Trophoblast cell (in vitro differentiated cells and primary cell): Measurements from ENCODE around the gene DIMT1. TPM values are rescaled to one million over a fixed set of nuclear protein-coding genes. Genes with fewer than 3 reads are reported as not detected.

Experiments
- DNase-seq, 2 donors: peaks; one replicate each; pipeline ENCODE4 v3.0.0-alpha.2; 2016
- H2AFZ ChIP-seq: 2 replicates; pipeline ENCODE4 v1.6.1; 2013; ENCODE audit warnings: low read length, moderate library complexity, mild to moderate bottlenecking; ENCODE audit not compliant: insufficient read depth, poor library complexity
- H2AK5ac ChIP-seq: 2 replicates; pipeline ENCODE4 v1.6.1; 2013; ENCODE audit warnings: mild to moderate bottlenecking, low read length
- H2BK120ac ChIP-seq: 2 replicates; pipeline ENCODE4 v1.6.1; 2013; ENCODE audit warnings: low read length, mild to moderate bottlenecking, moderate library complexity; ENCODE audit not compliant: insufficient read depth, poor library complexity
- H2BK12ac ChIP-seq: 2 replicates; pipeline ENCODE4 v1.6.1; 2013; ENCODE audit warnings: mild to moderate bottlenecking, low read length, moderate library complexity
- H2BK5ac ChIP-seq: 2 replicates; pipeline ENCODE4 v1.6.1; 2013; ENCODE audit warnings: low read length, low read depth, moderate library complexity, mild to moderate bottlenecking; ENCODE audit not compliant: poor library complexity
- H3K14ac ChIP-seq: 2 replicates; pipeline ENCODE4 v1.6.1; 2013; ENCODE audit warnings: mild to moderate bottlenecking, low read length
- H3K18ac ChIP-seq: 2 replicates; pipeline ENCODE4 v1.6.1; 2013; ENCODE audit warnings: mild to moderate bottlenecking, low read length
- H3K23ac ChIP-seq: 2 replicates; pipeline ENCODE4 v1.6.1; 2013; ENCODE audit warnings: low read length
- H3K27ac ChIP-seq: 2 replicates; pipeline ENCODE4 v1.5.1; 2013; ENCODE audit warnings: low read depth, mild to moderate bottlenecking, inconsistent platforms, low read length, moderate library complexity
- H3K27me3 ChIP-seq: 2 replicates; pipeline ENCODE4 v1.6.1; 2013; ENCODE audit warnings: inconsistent platforms, mild to moderate bottlenecking, low read length, moderate library complexity; ENCODE audit not compliant: insufficient read depth
- H3K36me3 ChIP-seq, 2 experiments: 1 replicate in 1 of 2; 2 replicates in 1 of 2; pipeline ENCODE4 v1.6.1; 2013; ENCODE audit warnings: low read length in 2 of 2, mild to moderate bottlenecking in 2 of 2, moderate library complexity in 1 of 2; ENCODE audit not compliant: insufficient read depth in 2 of 2, control insufficient read depth in 1 of 2
- H3K4ac ChIP-seq: 2 replicates; pipeline ENCODE4 v1.6.1; 2013; ENCODE audit warnings: low read depth, mild to moderate bottlenecking, low read length, moderate library complexity
- H3K4me1 ChIP-seq, 2 experiments: 1 replicate in 1 of 2; 2 replicates in 1 of 2; pipeline ENCODE4 v1.6.1; 2013; ENCODE audit warnings: low read length in 2 of 2, mild to moderate bottlenecking in 2 of 2, moderate library complexity in 1 of 2; ENCODE audit not compliant: insufficient read depth in 2 of 2, control insufficient read depth in 1 of 2
- H3K4me2 ChIP-seq: 2 replicates; pipeline ENCODE4 v1.6.1; 2013; ENCODE audit warnings: inconsistent platforms, mild to moderate bottlenecking, low read length, moderate library complexity
- H3K4me3 ChIP-seq: 2 replicates; pipeline ENCODE4 v1.5.1; 2013; ENCODE audit warnings: mild to moderate bottlenecking, low read depth, low read length, inconsistent platforms
- H3K79me1 ChIP-seq: one replicate; pipeline ENCODE4 v1.6.1; 2013; ENCODE audit warnings: low read length
- H3K79me2 ChIP-seq: 2 replicates; pipeline ENCODE4 v1.6.1; 2013; ENCODE audit warnings: low read length, mild to moderate bottlenecking; ENCODE audit not compliant: control insufficient read depth, insufficient read depth, poor library complexity
- H3K9ac ChIP-seq: 2 replicates; pipeline ENCODE4 v1.6.1; 2013; ENCODE audit warnings: mild to moderate bottlenecking, low read length
- H3K9me3 ChIP-seq: 2 replicates; pipeline ENCODE4 v1.6.1; 2013; ENCODE audit warnings: low read depth, mild to moderate bottlenecking, control low read depth, inconsistent platforms, low read length; ENCODE audit not compliant: insufficient read depth
- H4K12ac ChIP-seq: 2 replicates; pipeline ENCODE4 v1.6.1; 2013; ENCODE audit warnings: low read depth, mild to moderate bottlenecking, low read length, moderate library complexity
- H4K8ac ChIP-seq: 2 replicates; pipeline ENCODE4 v1.6.1; 2013; ENCODE audit warnings: low read depth, mild to moderate bottlenecking, low read length, moderate library complexity
- H4K91ac ChIP-seq: one replicate; pipeline ENCODE4 v1.6.1; 2013; ENCODE audit warnings: low read depth, mild to moderate bottlenecking, low read length, moderate library complexity
- WGBS: extraction: QIAGEN DNeasy Blood & Tissue Kit; methylation state at CpG from one replicate; pipeline ENCODE4 v1.1.7; 2013; ENCODE audit warnings: missing lambda C conversion rate; ENCODE audit not compliant: insufficient read length, insufficient coverage; ENCODE audit errors: extremely low coverage; 5-methylcytosine and 5-hydroxymethylcytosine counted together
- polyA plus RNA-seq: library from polyadenylated mRNA; stranded (reverse); fragments of 200-250 nt; gene quantifications from 2 replicates; pipeline ENCODE4 v1.2.3, GENCODE V29; 2013

DIMT1 gene
- 19.5 and 19.7 TPM in 2 replicates for polyA plus RNA-seq

DNA sequence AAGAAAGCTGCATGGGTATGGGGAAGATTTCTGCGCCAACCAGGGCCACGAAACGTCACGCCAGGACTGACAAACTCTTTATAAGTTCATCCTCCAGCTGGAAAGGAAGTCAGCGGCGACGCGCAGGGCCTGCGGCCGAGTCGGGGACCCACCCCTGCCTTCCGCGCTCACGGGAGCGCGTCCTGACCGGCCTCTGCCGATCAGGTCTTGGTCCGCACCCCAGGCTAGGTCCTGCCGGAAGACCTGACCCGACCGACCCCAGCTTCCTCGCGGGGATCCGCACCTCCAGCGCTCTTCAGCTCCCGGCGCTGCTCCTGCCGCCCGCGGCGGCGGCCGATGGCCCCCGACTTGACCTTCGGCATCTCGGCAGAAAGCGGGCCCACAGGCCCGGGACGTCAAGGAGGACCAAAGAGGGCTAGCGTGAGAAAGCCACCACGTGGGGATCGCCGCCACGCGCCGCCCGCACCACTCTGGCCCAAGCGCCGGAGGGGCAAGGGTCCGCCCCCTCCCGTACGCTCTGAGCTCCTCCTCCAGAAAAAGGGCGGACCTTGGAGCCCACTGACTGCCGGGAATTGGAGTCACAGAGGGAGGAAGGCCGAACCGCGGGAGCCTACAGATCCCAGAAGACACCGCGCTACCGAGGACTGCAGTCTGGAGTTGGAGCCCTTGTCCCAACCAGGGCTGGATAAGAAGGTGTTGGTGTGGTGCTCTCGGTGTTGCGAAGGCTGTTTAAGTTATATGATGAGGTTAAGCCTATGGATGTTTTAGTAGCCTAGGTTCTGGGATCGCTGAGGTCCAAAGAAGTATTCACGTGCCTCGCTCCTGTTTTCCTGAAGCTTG, at the start of gene DIMT1:
TSS of gene DIMT1 (minus strand) at position 495 of the 840 bp plus-strand sequence. CDS start at position 362, 133 bp downstream.
- H2BK5ac ChIP-seq: peak within 1 kb of the TSS; percentile 82
- no peaks in the 10 kb centered on the region for H3K4me1 ChIP-seq
- peak within 1 kb of the TSS; percentile 41 for H3K18ac ChIP-seq
- H3K79me1 ChIP-seq: peaks cover 10% of the 10 kb centered on the region
- peak within 1 kb of the TSS; percentile 85 for H4K12ac ChIP-seq
- no peaks in the 10 kb centered on the region for H3K27me3 ChIP-seq
- no peak within 1 kb of the TSS for H3K23ac ChIP-seq
- H3K4me3 ChIP-seq: peak within 1 kb of the TSS; percentile 88
- H4K8ac ChIP-seq: peak within 1 kb of the TSS; percentile 84
- H3K36me3 ChIP-seq: peaks cover 11% of the 10 kb centered on the region in 2 experiments
- H3K14ac ChIP-seq: peak within 1 kb of the TSS; percentile 79
- H3K9ac ChIP-seq: peak within 1 kb of the TSS; percentile 98
- H2AFZ ChIP-seq: peak within 1 kb of the TSS; percentile 98
- H4K91ac ChIP-seq: peak within 1 kb of the TSS; percentile 86
- H3K79me2 ChIP-seq: peaks cover 4% of the 10 kb centered on the region
- peak within 1 kb of the TSS; percentile 56 for H2BK120ac ChIP-seq
- peak within 1 kb of the TSS; percentile 6 for H2BK12ac ChIP-seq
- DNase-seq: peak; percentile 99
- peak within 1 kb of the TSS; percentile 93 for H3K4me2 ChIP-seq
- no peak within 1 kb of the TSS for H2AK5ac ChIP-seq
- H3K27ac ChIP-seq: peak within 1 kb of the TSS; percentile 98
- no peaks in the 10 kb centered on the region for H3K9me3 ChIP-seq
- WGBS: no CpG with 5 or more reads among the region's 66 CpGs
- peak within 1 kb of the TSS; percentile 29 for H3K4ac ChIP-seq

DNA sequence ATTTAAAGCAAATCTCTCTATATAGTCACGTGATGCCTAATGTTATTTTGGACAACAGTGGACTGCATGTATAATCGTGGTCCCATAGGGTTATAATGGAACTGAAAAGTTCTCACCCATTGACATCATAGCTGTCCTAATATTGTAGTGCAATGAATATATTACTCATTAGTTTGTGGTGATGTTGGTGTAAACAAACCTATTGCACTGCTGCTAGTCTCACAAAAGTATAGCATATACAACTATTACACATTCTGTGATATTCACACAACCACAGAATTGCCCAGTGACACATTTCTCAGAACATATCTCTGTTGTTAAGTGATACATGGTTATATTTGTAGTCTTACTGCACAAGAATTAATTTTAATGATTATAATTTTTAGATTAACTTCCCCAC, 46.6 kb upstream of the DIMT1 start:
- Histone ChIP-seq H3K9ac (no peak overlapping the region), H3K27ac (no peak overlapping the region), H2AFZ (no peak overlapping the region), H3K4me1 (no peaks in the 10 kb centered on the region), H3K18ac (no peak overlapping the region), H3K27me3 (no peaks in the 10 kb centered on the region), H3K4me2 (no peak overlapping the region), H4K91ac (no peak overlapping the region), H4K8ac (no peak overlapping the region), H3K4me3 (no peak overlapping the region), H4K12ac (no peak overlapping the region), H2BK12ac (no peak overlapping the region), H2AK5ac (no peak overlapping the region), H3K14ac (no peak overlapping the region), H3K36me3 (peaks cover 5 to 8% of the 10 kb centered on the region in 2 experiments), H2BK120ac (no peak overlapping the region), H3K4ac (no peak overlapping the region), H3K23ac (no peak overlapping the region), H3K79me1 (no peaks in the 10 kb centered on the region), H3K9me3 (no peaks in the 10 kb centered on the region), H3K79me2 (no peaks in the 10 kb centered on the region), H2BK5ac (no peak overlapping the region)
- DNase-seq: no peak
- no CpG with 5 or more reads among the region's 2 CpGs for WGBS

DNA sequence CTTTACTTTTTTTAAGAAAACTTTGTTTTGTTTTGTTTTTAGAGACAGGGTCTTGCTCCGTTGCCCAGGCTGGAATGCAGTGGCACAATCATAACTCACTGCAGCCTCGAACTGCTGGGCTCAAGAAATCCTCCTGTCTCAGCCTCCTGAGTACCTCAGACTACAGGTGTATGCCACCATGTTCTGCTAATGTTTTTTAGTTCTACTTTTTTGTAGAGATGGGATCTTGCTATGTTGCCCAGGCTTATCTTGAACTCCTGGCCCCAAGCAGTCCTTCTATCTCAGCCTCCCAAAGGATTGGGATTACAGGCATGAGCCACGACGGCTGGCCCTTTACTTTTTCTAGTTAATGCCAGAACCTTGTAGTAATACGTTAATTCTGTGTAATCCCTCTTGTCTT, 44.8 kb upstream of the DIMT1 start:
- no peak overlapping the region for H3K14ac ChIP-seq
- no CpG with 5 or more reads among the region's 5 CpGs for WGBS
- DNase-seq: no peak
- no peak overlapping the region for H3K4me3 ChIP-seq
- no peak overlapping the region for H3K4me2 ChIP-seq
- H3K23ac ChIP-seq: no peak overlapping the region
- peaks cover 5 to 11% of the 10 kb centered on the region in 2 experiments for H3K36me3 ChIP-seq
- no peak overlapping the region for H3K27ac ChIP-seq
- no peaks in the 10 kb centered on the region for H3K27me3 ChIP-seq
- no peak overlapping the region for H3K9ac ChIP-seq
- H3K79me1 ChIP-seq: no peaks in the 10 kb centered on the region
- H2BK12ac ChIP-seq: no peak overlapping the region
- H2BK120ac ChIP-seq: no peak overlapping the region
- H3K4me1 ChIP-seq: no peaks in the 10 kb centered on the region
- no peak overlapping the region for H2AFZ ChIP-seq
- H3K79me2 ChIP-seq: no peaks in the 10 kb centered on the region
- H4K91ac ChIP-seq: no peak overlapping the region
- H4K12ac ChIP-seq: no peak overlapping the region
- no peak overlapping the region for H2BK5ac ChIP-seq
- no peak overlapping the region for H3K18ac ChIP-seq
- H3K4ac ChIP-seq: no peak overlapping the region
- no peak overlapping the region for H4K8ac ChIP-seq
- no peak overlapping the region for H2AK5ac ChIP-seq
- H3K9me3 ChIP-seq: no peaks in the 10 kb centered on the region

DNA sequence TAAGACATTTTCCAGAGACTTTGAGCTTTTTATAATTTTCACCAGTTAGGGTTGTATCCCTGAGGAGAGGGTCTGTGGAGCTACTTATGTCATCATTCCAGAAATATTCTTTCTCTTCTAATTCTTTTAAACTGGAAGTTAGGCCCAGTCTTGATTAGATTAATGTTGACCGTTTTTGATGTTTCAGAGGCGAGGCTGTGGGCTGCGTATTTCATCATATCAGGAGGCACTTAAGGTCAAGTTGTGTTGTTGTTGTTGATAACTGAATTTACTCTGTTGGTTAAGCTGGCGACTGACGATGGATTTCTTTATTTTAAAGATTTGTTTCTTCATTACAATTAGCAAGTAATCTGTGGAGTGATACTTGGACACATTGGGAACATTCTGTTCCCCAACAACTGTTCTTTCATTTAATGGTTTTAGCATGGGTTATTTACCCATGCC, 28.9 kb upstream of the DIMT1 start:
- no peak overlapping the region for H2BK12ac ChIP-seq

More for the DNA sequence above, 28.9 kb upstream of the DIMT1 start:
- no peak overlapping the region for H3K9ac ChIP-seq
- peaks cover 2% of the 10 kb centered on the region for H3K79me2 ChIP-seq
- H3K4me2 ChIP-seq: no peak overlapping the region
- H3K27ac ChIP-seq: no peak overlapping the region
- no peak overlapping the region for H2AK5ac ChIP-seq
- H3K27me3 ChIP-seq: no peaks in the 10 kb centered on the region
- no peaks in the 10 kb centered on the region for H3K4me1 ChIP-seq
- WGBS: no CpG with 5 or more reads among the region's 5 CpGs
- H3K36me3 ChIP-seq: no peaks in the 10 kb centered on the region
- no peak overlapping the region for H3K18ac ChIP-seq
- H4K8ac ChIP-seq: no peak overlapping the region
- H3K4me3 ChIP-seq: no peak overlapping the region
- H4K91ac ChIP-seq: no peak overlapping the region
- H2BK5ac ChIP-seq: no peak overlapping the region
- no peak overlapping the region for H3K14ac ChIP-seq
- H2BK120ac ChIP-seq: no peak overlapping the region
- DNase-seq: no peak
- H4K12ac ChIP-seq: no peak overlapping the region
- H3K23ac ChIP-seq: no peak overlapping the region
- H2AFZ ChIP-seq: no peak overlapping the region
- no peaks in the 10 kb centered on the region for H3K9me3 ChIP-seq
- no peaks in the 10 kb centered on the region for H3K79me1 ChIP-seq
- H3K4ac ChIP-seq: peak overlapping the region; percentile 69
